HEK293 (cell line): ENCODE data around the gene TECPR2.

Experiments
- ZNF274 ChIP-seq, 2 experiments: fragments of 200-500 bp in 1 of 2; fragments of 450-650 bp in 1 of 2; sonication (Bioruptor generic) in 1 of 2; formaldehyde crosslinking in 1 of 2; IDR thresholded peaks; 2 replicates each; pipeline versions ENCODE4 v1.5.1 to v1.6.1; 2014 to 2016; ENCODE audit warnings: borderline replicate concordance in 1 of 2, inconsistent platforms in 1 of 2, low read length in 1 of 2, missing biosample characterization in 1 of 2, missing genetic modification characterization in 1 of 2
- TF ChIP-seq, protein P1 (sequence below): fragments of 450-650 bp; formaldehyde crosslinking; IDR thresholded peaks from 2 replicates; pipeline ENCODE4 v1.5.1; 2016; ENCODE audit warnings: missing biosample characterization, missing genetic modification characterization

DNA sequence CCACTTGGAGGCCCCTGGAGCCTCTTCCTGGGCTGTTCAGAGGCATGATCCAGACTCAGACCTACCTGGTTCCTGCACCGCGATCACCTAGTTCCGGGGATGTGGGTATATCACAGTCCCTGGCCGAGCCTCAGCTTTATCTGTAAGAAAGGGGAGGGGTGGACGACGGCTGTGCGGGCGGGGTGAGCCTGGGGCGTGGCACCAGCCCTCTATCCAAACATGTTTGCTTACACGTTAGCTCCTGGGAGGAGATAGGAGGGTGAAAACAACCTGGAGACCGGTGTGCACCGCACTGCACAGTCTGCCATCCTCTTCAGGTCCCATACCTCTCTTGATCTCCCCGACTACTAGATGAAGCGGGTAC lies 145.7 kb downstream of the TECPR2 start:
- TF ChIP-seq, protein P1, sequence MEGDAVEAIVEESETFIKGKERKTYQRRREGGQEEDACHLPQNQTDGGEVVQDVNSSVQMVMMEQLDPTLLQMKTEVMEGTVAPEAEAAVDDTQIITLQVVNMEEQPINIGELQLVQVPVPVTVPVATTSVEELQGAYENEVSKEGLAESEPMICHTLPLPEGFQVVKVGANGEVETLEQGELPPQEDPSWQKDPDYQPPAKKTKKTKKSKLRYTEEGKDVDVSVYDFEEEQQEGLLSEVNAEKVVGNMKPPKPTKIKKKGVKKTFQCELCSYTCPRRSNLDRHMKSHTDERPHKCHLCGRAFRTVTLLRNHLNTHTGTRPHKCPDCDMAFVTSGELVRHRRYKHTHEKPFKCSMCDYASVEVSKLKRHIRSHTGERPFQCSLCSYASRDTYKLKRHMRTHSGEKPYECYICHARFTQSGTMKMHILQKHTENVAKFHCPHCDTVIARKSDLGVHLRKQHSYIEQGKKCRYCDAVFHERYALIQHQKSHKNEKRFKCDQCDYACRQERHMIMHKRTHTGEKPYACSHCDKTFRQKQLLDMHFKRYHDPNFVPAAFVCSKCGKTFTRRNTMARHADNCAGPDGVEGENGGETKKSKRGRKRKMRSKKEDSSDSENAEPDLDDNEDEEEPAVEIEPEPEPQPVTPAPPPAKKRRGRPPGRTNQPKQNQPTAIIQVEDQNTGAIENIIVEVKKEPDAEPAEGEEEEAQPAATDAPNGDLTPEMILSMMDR (tag by site-specific recombination): no peak
- no peak for TF ChIP-seq ZNF274 (IDR thresholded peaks at IDR 0.05; ENCODE audit: low read length)
- no peak for TF ChIP-seq ZNF274 (tag by site-specific recombination; IDR thresholded peaks at IDR 0.05; ENCODE audit: borderline replicate concordance)
